Hindlimb muscle (tissue), 1 donor: ENCODE results near the gene GLO1. TPM values are rescaled to one million over a fixed set of nuclear protein-coding genes. Genes with fewer than 3 reads are reported as not detected.

Experiments
- polyA plus RNA-seq: library from polyadenylated mRNA; unstranded; fragments of 120-200 nt; gene quantifications from one replicate; pipeline ENCODE4 v1.2.1, GENCODE V29; 2013; ENCODE audit not compliant: insufficient read length

GLO1 gene
- polyA plus RNA-seq, 1 donor, result 87.1 TPM

Other genes with a start within 250 kb of the GLO1 start
- gene BTBD9, start 63.2 kb downstream of the GLO1 start, polyA plus RNA-seq, result 8.1 TPM
- gene DNAH8, start 12.2 kb upstream of the GLO1 start, polyA plus RNA-seq, result 0.49 TPM